AML-193 (cell line): Measurements from ENCODE around the gene OR6X1.

ENCODE experiments used
- DNase-seq, 2 experiments: peaks; one replicate each; lab custom pipeline; 2025; lab: John Stamatoyannopoulos, UW

OR6X1 gene, protein sequence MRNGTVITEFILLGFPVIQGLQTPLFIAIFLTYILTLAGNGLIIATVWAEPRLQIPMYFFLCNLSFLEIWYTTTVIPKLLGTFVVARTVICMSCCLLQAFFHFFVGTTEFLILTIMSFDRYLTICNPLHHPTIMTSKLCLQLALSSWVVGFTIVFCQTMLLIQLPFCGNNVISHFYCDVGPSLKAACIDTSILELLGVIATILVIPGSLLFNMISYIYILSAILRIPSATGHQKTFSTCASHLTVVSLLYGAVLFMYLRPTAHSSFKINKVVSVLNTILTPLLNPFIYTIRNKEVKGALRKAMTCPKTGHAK

DNA sequence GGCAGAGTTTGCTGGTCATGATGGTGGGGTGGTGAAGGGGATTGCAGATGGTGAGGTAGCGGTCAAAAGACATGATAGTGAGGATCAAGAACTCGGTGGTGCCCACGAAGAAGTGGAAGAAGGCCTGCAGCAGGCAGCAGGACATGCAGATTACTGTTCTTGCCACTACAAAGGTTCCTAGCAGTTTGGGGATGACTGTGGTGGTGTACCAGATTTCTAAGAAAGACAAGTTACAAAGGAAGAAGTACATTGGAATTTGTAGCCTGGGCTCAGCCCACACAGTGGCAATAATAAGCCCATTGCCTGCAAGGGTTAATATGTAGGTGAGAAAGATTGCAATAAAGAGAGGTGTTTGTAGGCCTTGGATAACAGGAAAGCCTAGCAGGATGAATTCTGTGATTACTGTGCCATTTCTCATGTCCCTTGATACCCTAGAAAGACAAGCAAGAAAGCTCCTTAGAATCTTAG is at the start of gene OR6X1:
OR6X1 (minus strand) TSS at position 418 of the 468 bp plus-strand sequence; CDS start at position 418, 0 bp downstream.
- no peak for DNase-seq

DNA sequence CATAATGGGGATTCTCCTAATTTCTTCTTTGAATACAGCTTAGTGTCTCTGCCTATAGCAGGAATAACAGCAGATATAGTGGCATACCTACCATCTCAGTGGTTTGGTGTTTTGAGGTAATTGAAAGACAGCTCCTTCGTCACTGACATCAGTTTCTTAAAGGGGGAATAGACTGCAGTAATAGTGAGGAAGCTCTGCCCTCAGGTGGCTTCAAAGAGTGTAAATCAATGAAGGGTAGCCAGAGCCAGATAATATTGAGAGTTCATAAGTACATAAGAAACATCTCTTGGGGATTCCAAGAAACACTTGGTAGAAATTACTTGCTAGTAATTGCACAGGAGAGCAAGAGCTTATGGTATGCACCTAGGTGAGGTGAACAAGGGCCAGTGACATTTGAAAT is 47.4 kb upstream of the OR6X1 start:
- no peak for DNase-seq

DNA sequence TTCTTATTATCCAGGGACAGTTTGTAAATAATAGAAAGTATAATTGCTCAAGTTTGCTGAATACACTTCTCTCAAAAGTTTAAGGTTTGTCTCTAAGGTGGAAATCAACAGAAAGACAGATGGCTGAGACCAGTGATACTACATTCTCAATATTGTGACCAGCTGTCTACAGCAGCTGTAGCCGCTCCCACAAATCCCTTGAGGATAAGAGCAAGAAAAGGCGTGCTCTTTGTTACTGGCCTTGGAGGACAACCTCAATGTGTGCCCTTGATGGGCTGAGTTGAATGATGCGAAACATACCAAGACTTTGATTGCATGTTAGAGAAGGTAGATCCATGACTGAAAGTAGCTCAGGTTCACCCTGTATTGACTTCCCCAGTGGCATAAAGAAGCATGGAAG is 45.7 kb upstream of the OR6X1 start:
- no peak for DNase-seq

DNA sequence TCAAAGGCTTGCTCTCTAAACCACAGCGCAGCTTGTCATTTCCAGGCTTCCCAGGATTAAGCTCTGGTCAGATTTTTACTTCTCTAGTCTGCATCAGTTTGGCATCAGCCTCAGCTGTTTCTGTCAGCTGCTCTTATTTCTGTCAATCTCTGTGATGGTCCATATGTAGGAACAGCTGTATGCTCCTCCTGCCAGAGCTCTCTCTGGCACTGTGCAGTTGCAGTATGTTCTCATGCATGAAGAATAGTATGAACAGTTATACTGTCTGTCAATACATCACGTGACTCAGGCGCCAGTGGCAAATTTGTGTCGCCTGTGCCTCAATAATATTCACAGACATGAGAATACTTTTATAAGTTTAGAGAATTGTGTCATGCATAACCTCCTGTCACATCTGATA is 45.1 kb upstream of the OR6X1 start:
- DNase-seq = no peak

DNA sequence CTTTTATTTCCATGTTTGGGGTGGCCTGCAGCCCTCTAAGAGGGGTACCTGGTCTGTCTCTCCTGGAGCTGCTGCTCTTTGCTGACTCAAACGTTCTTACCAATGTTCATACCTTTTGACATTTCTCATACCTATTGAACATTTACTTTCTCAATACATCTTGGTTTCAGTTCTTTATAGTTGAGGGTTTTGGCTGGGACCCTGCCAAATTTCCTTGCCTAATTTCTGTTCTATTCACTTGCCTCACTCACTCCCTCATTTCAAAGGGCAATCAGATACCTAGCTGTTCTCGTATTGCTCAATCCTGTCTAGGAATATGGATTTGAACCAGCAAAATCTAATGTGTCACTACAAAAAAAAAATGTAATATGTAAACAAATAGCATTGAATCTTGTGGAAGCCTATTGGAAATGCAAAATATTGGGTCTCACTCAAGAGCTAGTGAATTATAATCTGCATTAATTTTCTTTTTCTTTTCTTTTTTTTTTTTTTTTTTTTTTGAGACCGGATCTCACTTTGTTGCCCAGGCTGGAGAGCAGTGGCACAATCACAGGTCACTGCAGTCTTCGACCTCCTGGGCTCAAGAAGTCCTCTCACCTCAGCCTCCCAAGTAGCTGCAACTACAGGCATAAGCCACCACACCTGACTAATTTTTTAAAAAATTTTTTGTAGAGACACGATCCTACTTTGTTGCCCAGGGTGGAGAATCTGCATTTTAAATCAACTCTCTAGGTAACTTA is 44.4 kb upstream of the OR6X1 start:
- DNase-seq = no peak

DNA sequence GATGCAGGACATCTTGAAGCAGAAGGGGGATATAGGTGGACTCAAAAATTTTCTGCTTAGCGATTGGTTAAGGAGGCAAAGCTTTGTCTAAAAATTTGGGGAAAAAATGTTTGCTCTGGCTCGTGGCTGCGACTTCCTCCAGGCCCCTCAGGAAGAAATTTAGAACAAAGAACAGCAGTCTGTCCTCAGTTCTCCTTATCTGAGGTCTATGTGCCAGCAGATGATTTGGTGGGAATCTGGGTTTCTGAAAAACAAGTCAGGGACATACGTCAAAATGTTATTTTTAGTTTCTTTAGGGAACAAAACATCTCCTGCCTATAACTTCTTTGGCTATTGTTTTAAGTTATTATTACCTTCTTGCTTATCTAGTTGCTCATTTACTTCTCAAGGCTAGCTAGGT is 43.8 kb upstream of the OR6X1 start:
- no peak for DNase-seq

DNA sequence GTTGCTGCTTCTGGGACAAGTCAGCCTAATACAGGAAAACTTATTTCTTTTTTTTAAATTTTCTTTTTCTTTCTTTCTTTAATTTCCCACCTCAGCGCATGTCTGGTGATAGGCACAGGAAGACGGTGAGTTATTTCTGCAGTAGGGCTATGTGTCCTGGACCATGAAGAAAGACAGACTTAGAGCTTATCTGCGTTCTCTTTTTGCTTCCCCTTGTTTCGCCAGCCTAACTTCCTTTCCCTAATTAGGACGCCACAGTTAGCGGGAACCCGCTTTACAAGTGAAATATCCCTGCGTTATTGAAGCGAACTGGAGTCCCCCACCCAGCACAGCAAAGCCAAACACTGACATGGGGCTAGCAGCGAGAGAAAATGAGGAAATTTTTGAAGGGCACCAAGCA is 43.2 kb upstream of the OR6X1 start:
- DNase-seq = no peak

DNA sequence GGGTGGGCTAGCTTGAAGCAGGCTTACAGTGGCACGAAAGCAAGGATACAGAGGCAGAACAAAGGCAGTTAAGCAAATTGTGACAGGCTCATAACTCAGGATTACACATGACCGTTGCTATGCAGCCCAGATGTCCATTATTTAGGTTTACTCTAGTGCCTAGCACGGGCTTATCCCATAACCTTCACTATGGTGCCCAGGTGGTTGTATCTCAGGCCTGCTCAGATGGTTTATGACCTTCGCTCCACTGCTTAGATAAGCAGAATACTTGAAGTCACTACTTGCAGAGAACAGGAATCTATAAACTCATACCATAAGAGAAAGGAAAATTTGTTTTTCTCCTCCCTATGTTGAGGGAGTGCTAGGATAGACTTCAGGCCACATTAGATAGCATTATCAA is 42.8 kb upstream of the OR6X1 start:
- no peak for DNase-seq

DNA sequence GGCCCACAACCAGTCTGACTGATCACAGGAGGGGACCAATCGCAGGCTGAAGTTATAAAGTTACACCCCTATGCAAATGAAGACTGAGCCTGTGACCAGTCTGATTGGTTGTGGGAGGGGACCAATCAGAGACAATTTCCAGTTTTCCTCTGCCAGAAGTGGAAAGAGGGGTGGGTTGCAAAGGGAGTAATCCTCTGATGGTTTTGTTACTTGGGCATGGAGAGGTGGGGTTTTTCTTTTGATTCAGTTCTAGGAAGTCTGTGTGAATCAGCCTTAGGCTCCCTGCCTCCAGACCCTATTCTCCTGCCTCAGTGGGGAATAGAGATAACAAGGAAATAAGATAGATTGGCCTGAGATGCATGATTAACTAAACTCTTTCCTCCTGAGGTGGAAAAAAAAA is 41.9 kb upstream of the OR6X1 start:
- DNase-seq = no peak

DNA sequence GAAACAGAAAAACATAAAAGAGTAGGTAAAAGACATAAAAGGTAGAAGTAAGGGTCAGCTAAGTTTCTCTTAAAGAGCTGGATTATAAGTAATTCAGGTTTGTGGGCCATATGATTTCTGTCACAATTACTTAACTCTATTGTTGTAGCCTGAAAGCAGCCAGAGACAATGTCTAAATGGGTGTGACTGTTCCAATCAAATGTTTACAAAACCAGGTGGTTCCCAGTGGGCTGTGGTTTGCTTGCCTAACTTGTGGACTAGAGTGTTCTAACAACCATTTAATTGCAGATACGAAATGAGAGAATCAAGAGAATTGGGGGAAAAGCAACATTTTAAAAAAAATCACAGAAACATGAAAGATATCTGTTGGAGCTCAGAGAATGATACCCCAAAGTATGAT is 29.2 kb upstream of the OR6X1 start:
- no peak for DNase-seq

DNA sequence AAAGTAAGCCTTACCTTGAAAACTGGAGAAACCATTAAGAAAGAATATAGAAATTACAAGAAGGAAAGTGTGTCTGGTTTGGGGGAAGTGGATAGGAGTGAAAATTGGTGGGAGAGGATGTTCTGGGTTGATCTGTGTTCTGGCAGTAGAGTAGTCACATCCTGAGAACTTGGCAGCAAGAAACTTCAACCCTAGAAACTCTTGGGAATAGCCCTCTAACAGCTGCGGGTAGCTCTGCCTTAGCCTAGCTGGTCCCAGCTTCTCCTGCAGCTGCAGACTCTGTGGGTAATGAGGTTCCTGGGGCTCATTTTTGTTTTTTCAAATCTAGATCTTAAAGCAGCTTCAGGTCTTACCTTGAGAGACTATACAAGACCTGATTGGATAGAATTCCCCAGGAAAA is 24.2 kb upstream of the OR6X1 start:
- no peak for DNase-seq

DNA sequence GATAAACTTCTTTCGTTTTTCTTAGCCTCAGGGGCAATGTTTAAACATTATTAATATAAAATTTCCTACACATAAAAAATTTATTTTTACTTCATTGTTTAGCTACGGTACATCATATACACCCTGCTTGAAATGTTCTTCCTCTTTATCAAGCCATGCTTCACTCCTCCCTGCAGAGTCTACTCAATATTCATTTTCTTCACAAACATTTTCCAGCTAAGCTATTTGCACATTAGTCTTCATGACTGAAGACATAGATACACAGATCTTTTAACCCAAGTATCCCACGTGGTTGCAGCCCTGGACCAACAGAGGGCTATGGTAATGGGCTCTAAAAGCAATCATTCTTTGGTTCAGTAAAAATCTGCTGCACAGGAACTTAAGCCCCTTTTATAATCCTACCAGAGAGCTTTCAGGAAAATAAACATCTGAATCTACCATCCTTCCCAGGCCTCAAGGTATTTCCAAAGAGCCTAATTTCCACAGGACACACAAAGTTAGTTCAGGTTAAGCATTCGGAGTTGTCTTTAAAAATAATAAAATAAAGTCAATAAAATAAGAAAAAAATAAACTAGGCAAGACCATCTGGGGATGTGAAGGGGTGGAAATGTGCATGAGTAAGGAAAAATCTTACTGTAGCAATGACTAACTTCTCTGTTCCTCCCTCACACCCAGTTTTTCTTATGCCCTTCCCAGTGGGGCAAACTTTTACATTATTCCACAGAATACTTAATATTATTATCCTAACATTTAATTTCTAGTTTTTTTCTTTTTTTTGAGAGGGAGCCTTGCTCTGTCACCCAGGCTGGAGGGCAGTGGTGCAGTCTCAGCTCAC is 21.6 kb upstream of the OR6X1 start:
- no peak for DNase-seq

DNA sequence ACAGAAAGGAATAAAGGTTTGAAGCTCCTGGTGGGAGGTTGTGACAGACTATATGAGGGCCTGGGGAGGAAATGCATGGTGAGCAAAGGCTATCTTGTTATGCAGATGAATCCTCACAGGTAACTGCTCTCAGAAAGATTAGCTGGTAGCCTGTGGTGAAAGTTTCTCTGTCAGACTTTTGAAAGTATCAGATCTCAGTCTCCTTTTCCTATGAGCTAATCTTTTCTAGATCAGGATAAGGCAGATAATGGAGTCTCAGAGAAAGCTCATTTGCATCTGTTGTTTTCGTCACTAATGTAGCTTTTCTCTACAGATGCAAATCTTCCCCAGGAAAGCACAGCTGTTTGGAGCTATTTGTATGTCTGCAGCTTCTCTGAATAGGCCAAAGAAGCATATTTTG is 21.0 kb upstream of the OR6X1 start:
- DNase-seq = no peak

DNA sequence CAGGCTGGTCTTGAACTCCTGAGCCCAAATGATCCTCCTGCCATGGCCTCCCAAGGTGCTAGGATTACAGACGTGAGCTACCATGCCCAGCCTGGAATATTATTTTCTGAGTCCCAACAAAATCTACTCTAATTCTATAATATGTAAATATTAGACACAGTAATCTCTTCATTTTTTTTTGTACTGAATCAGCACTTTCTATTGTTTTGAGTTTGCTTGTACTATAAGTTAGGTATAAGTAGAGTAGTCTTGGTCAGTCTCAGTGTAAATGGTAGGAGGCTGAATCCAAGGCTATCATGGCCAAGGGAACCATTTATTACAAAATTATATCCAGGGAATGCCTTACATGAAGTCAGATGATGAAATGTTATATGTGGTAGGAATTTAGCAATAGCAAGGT is 19.6 kb upstream of the OR6X1 start:
- DNase-seq = no peak

DNA sequence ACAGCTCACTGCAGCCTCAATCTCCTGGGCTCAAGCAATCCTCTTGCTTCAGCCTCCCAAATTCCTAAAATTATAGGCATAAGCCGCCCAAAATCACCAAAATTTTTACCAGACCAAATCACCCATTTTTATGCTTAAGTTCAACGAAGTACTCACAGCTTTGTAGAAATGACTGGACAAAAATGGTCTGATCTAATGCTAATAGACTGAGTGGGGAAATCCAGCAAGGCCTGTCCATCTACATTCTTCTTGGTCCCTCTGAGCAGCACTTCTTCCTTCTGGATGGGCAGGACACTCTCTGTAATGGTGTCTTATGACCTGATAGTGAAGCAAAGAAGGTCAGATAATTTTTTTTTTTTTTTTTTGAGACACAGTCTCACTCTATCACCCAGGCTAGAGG is 18.7 kb upstream of the OR6X1 start:
- DNase-seq = no peak

DNA sequence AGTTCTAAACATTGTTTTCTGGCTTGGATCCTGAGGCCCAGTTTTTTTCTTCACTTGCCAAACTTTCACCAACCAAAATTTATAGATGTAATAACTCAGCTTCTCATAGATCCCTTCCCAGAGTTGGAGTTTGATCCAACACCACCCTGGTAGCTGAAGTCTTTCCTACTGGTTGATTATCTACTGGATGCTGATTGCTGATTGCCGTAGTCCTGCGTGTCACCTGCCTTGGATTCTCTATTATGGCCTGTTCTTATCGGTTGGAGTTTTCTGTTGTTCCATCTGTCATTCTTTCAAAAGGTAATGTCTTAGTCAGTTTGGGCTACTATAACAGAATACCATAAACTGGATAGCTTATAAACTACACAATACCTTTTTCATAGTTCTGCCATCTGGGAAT is 17.3 kb upstream of the OR6X1 start:
- DNase-seq = no peak

DNA sequence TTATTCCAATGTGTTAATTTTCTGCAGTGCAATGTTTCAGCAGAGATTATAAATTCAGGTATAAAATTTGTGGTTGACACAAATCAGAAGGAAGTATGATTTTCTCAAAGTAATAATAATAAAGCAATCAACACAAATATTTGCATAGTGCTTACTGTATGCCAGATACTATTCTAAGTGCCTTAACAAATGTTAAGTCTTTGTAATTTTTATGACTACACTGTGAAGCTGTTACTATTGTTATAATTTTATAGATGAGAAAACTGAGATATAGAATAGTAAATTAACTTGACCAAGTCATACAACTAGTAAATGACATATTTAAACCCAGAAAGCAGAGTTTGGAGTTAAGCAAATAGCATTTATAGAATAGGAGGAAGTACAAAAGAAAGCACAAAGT is 16.4 kb upstream of the OR6X1 start:
- DNase-seq = no peak

DNA sequence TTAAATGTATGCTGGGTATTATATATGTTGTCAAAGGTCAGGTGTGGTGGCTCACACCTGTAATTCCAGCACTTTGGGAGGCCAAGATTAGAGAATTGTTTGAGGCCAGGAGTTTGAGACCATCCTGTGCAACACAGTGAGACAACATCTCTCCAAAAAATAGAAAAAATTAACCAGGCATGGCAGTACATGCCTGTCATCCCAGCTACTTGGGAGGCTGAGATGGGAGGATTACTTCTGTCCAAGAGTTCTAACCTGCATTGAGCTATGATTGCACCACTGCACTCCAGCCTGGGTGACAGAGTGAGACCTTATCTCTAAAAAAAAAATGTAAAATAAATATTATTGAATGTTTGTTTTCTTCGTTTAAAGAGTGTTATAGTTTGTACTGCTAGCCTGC is 11.3 kb upstream of the OR6X1 start:
- no peak for DNase-seq

DNA sequence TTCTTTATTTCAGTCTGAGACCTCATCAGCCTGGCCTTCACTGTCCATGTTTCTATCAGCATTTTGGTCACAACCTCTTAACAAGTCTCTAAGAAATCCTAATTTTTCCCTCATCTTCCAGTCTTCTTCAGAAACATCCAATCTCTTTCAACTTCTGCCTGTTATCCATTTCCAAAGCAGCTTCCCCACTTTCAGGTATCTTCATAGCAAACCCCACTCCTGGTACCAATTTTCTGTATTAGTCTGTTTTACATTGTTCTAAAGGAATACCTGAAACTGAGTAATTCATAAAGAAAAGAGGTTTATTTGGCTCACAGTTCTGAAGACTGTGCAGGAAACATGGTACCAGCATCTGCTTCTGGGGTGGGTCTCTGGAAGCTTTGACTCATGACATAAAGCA is 8.1 kb upstream of the OR6X1 start:
- DNase-seq = no peak

DNA sequence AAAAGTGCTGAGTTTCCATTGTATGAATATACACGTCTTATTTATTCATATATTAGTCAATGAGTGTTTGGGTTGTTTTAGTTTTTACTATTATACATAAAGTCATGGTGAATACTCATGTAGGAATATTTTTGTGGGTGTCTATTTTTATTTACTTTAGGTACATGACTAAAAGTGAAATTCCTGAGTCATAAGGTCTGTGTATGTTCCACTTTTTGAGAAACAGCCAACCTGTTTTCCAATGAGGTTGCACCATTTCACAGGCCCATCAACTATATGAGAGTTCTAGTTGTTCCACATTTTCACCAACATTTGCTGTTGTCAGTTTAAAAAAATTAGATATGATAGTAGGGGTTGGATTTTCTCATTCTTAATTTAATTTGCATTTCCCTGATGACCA is 6.6 kb upstream of the OR6X1 start:
- DNase-seq = no peak

DNA sequence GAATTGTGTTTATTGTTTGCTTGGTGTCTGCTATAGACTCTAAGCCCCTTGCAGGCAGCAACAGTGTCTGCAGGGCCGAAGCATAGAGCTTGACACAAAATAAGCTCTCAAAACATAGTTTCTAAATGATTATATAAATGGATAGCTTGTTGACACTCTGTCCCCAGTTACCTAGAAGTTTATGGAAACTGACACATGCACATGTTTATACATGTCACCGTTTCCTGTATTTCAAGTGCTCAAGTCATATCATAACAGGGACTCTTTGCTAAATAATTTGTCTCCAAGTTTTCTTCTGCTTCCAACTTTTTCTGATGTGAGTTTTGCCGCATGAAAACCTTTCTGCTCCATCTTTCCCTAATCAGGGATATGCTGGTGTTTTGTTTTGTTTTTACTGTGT is 3.7 kb upstream of the OR6X1 start:
- DNase-seq = no peak

DNA sequence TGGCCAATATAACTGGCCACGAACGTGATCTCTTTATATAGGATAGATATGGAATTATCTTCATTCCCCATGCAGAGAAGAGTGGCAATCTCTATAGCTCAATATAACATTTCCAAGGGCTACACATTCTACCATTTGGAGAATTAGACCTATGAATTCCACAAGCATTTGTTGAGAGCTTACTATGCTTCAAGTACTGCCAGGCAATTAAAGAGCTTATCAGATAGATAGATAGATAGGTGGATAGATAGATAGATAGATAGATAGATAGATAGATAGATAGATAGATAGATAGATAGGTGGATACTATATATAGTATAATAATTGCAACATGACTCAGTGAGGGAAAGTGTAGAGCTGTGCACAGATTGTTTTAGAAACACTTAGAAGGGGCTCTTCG is 1.5 kb upstream of the OR6X1 start:
- no peak for DNase-seq

DNA sequence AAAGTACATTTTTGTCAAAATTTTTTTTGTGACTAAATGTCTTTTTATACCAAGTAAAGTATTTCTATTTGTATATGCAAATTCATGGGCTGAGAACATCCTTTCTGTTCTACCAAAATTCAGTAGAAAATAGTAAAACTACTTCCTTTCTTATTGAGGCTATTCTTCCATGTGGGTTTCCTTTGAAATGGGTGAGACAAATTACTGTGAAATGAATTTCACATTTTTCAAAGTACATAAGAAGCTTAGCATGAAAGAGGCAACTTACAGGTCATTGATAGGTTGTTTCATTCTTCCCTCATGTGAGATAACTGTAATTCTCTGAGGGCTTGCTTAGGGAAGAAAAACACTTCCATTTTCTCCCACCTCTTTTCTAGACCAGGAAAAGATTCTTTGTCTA is 1.0 kb upstream of the OR6X1 start:
- DNase-seq = no peak
